Measurements from ENCODE around the gene TMEM147.

TMEM147 gene

GRCh38 chr19:35545001-35545854 is at the start of gene TMEM147:
Gene TMEM147 (plus strand): TSS chr19:35545626. CDS start chr19:35545740, 114 bp downstream.
- DNase-seq (ENCODE audit: low read depth, low spot score) = peak; percentile 63

GRCh38 chr19:35497406-35497805 is 48.0 kb upstream of the TMEM147 start:
- DNase-seq (ENCODE audit: low read depth, low spot score) = no peak

- DNase-seq (ENCODE audit: low read depth, low spot score) = no peak
These were observed 47.2 kb upstream of the TMEM147 start for GRCh38 chr19:35498220-35498619.

- DNase-seq (ENCODE audit: low read depth, low spot score) = no peak
These were observed 46.4 kb upstream of the TMEM147 start for GRCh38 chr19:35498984-35499527.

- no peak for DNase-seq (ENCODE audit: low read depth, low spot score)
These were observed 44.8 kb upstream of the TMEM147 start for GRCh38 chr19:35500611-35501010.

- no peak for DNase-seq (ENCODE audit: low read depth, low spot score)
These were observed 43.7 kb upstream of the TMEM147 start for GRCh38 chr19:35501684-35502083.

- DNase-seq (ENCODE audit: low read depth, low spot score) = no peak
These were observed 42.7 kb upstream of the TMEM147 start for GRCh38 chr19:35502751-35503150.

GRCh38 chr19:35506011-35506410 is 39.4 kb upstream of the TMEM147 start:
- DNase-seq (ENCODE audit: low read depth, low spot score) = no peak

- DNase-seq (ENCODE audit: low read depth, low spot score) = no peak
These were observed 37.9 kb upstream of the TMEM147 start for GRCh38 chr19:35507561-35507960.

GRCh38 chr19:35508129-35508528 is 37.3 kb upstream of the TMEM147 start:
- DNase-seq (ENCODE audit: low read depth, low spot score) = no peak

GRCh38 chr19:35509018-35509652 is 36.3 kb upstream of the TMEM147 start:
- no peak for DNase-seq (ENCODE audit: low read depth, low spot score)

- peak; percentile 64 for DNase-seq (ENCODE audit: low read depth, low spot score)
These were observed 35.4 kb upstream of the TMEM147 start for GRCh38 chr19:35509861-35510625.

GRCh38 chr19:35510626-35510964 is 34.8 kb upstream of the TMEM147 start:
- DNase-seq (ENCODE audit: low read depth, low spot score) = no peak

GRCh38 chr19:35511337-35511736 is 34.1 kb upstream of the TMEM147 start:
- DNase-seq (ENCODE audit: low read depth, low spot score) = no peak

GRCh38 chr19:35512831-35513627 is 32.4 kb upstream of the TMEM147 start:
- DNase-seq (ENCODE audit: low read depth, low spot score) = no peak

- DNase-seq (ENCODE audit: low read depth, low spot score) = no peak
These were observed 31.7 kb upstream of the TMEM147 start, which contains the start of gene DMKN for GRCh38 chr19:35513628-35514281. Gene DMKN (minus strand): TSS chr19:35513649. CDS start chr19:35513475, 174 bp downstream.

GRCh38 chr19:35514282-35514809 is 31.1 kb upstream of the TMEM147 start:
- no peak for DNase-seq (ENCODE audit: low read depth, low spot score)

GRCh38 chr19:35516310-35516709 is 29.1 kb upstream of the TMEM147 start:
- no peak for DNase-seq (ENCODE audit: low read depth, low spot score)

GRCh38 chr19:35517342-35517741 is 28.1 kb upstream of the TMEM147 start:
- DNase-seq (ENCODE audit: low read depth, low spot score) = no peak

- DNase-seq (ENCODE audit: low read depth, low spot score) = no peak
These were observed 27.1 kb upstream of the TMEM147 start for GRCh38 chr19:35518313-35518712.

Data from activated naive CD8-positive, alpha-beta T cell treated with anti-CD3 and anti-CD28 coated beads, Interleukin-2, amount 50 U/mL, for 16 hours (primary cell).